ENCODE data around the gene PDCD4. TPM values are rescaled to one million over a fixed set of nuclear protein-coding genes. Genes with fewer than 3 reads are reported as not detected.

PDCD4 gene
- total RNA-seq, 1 donor from 2014 or later, result 55.5 TPM

- TF ChIP-seq, protein P1, sequence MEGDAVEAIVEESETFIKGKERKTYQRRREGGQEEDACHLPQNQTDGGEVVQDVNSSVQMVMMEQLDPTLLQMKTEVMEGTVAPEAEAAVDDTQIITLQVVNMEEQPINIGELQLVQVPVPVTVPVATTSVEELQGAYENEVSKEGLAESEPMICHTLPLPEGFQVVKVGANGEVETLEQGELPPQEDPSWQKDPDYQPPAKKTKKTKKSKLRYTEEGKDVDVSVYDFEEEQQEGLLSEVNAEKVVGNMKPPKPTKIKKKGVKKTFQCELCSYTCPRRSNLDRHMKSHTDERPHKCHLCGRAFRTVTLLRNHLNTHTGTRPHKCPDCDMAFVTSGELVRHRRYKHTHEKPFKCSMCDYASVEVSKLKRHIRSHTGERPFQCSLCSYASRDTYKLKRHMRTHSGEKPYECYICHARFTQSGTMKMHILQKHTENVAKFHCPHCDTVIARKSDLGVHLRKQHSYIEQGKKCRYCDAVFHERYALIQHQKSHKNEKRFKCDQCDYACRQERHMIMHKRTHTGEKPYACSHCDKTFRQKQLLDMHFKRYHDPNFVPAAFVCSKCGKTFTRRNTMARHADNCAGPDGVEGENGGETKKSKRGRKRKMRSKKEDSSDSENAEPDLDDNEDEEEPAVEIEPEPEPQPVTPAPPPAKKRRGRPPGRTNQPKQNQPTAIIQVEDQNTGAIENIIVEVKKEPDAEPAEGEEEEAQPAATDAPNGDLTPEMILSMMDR (conservative IDR thresholded peaks at IDR 0.05; ENCODE audit: low read depth, low read length), result peak; percentile 60
- no peak for DNase-seq (ENCODE audit: low read depth)
These were observed 21.9 kb downstream of the PDCD4 start for GRCh38 chr10:110893559-110894179.

GRCh38 chr10:110897184-110897583, 25.5 kb downstream of the PDCD4 start:
- H3K4me3 ChIP-seq (ENCODE audit: low read depth, low read length), result no peak overlapping the region
- TF ChIP-seq, protein P1 (conservative IDR thresholded peaks at IDR 0.05; ENCODE audit: low read depth, low read length), result no peak
- DNase-seq (ENCODE audit: low read depth), result no peak

More at GRCh38 chr10:110893559-110894179, 21.9 kb downstream of the PDCD4 start:
- no peak overlapping the region for H3K4me3 ChIP-seq (ENCODE audit: low read depth, low read length)

DNA sequence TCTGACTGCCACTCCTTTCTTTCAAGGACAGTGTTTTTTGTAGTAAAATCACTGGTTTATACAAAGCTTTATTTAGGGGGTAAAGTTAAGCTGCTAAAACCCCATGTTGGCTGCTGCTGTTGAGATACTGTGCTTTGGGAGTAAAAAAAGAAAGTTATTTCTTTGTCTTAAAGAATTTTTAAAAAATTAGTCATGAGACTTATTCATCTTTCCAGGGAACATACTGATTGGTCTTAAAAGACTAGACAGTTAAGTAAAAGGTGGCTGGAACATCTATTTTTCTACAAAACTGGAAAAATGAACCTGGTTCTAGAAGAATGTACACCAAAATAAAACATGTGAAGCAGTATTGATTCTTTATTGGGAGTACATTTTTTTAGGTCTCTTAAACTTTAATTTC, 26.7 kb downstream of the PDCD4 start:
- TF ChIP-seq, protein P1 (conservative IDR thresholded peaks at IDR 0.05; ENCODE audit: low read depth, low read length), result no peak
- H3K4me3 ChIP-seq (ENCODE audit: low read depth, low read length), result no peak overlapping the region
- DNase-seq (ENCODE audit: low read depth), result no peak

- TF ChIP-seq, protein P1 (conservative IDR thresholded peaks at IDR 0.05; ENCODE audit: low read depth, low read length), result no peak
- no peak overlapping the region for H3K4me3 ChIP-seq (ENCODE audit: low read depth, low read length)
- DNase-seq (ENCODE audit: low read depth), result no peak
These were observed 29.3 kb downstream of the PDCD4 start for GRCh38 chr10:110900983-110901382.

DNA sequence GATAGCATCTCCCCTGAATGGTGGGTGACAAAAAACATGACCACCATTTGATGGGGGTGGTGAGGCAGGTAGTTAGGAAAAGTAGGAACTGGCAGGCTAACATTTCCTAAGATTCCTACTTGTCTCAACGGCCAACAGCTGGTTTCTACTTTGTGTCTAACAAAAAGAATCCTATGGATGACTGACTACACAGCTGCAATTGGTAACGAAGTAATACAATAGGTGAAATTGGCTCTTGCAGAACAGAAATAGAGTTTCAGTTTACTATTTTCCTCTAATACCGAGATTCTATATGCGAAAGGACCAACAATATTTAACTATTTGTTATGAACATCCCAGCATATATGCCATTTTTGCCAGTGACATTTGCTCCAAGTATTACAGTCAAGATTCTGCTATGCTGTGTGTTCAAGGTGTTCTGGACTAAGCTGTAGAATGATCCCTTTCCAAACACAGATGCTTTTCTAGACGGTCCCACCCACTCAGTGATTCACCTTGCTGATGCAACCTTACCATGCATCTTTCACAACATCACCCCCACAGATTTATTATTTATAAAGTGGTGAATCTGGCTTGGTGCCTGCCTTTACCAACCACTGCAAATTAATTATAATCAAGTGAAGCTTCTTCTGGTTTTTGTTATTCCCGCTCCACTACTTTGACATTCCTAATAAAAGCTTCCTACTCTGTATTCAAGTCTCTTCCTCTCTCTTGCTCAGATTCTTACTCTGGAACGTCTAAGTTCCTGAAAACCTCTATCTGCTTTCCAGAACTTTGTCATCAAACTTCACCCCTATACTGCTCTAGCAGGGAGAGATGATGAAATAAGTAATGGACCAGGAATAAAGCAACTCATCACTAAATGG, 30.5 kb downstream of the PDCD4 start:
- no peak overlapping the region for H3K4me3 ChIP-seq (ENCODE audit: low read depth, low read length)
- TF ChIP-seq, protein P1 (conservative IDR thresholded peaks at IDR 0.05; ENCODE audit: low read depth, low read length), result no peak
- no peak for DNase-seq (ENCODE audit: low read depth)

DNA sequence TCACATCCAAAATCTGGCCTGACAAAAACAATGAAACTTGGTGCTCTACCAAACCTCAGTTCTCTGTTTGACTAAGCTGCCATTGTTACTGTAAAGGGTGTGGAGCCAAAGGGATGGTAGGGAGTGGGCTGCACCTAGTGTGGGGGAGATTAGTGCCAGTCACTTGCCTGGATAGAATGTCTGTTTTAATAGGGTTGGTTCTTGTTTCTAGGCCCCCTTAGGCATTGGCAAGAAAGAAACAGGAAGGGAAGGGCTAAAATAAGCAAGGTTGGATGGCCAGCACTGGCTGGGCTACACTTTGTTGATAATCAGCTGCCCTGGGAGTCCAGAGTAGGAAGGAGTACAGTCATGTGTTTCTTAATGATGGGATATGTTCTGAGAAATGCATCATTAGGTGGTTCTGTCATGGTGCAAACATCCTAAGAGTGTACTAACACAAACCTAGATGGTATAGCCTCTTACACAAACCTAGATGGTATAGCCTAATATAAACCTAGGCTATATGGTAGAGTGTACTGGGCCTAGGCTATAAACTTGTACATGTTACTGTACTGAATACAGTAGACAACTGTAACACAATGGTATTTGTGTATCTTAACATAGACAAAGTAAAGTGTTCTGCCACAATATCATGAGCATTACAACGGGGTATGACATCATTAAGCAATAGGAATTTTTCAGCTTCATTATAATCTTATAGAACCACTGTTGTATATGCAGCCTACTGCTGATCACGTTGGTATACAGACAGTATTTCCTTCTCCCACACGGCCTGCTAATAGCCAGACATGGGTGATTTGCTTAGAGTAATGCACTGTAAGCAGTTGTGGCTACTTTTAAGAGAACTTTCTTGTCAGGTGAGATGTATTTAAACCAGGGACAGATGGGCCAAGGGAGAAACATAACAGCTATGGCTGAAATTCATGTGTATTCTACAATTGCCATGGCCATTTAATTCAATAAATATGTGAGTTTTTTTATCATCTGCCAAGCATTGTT, 31.9 kb downstream of the PDCD4 start:
- no peak overlapping the region for H3K4me3 ChIP-seq (ENCODE audit: low read depth, low read length)

More for the DNA sequence above, 31.9 kb downstream of the PDCD4 start:
- no peak for DNase-seq (ENCODE audit: low read depth)
- TF ChIP-seq, protein P1 (conservative IDR thresholded peaks at IDR 0.05; ENCODE audit: low read depth, low read length), result no peak

All from epithelial cell of proximal tubule (primary cell).